ENCODE results near the gene C2orf80.

DNA sequence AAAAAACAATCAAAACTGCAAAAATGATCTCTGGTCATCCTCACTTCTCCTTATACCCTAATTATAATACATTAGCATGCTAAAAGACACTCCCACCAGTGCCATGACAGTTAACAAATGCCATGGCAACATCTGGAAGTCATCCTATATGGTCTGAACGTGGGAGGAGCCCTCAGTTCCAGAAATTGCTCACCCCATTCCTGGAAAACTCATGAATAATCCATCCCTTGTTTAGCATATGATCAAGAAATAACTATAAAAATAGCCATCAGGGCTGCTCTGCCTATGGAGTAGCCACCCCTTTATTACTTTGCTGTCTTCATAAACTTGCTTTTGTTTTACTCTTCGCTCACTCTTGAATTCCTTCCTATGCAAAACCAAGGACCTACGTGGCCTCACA is 5.7 kb upstream of the C2orf80 start:
- TF ChIP-seq, protein P1, sequence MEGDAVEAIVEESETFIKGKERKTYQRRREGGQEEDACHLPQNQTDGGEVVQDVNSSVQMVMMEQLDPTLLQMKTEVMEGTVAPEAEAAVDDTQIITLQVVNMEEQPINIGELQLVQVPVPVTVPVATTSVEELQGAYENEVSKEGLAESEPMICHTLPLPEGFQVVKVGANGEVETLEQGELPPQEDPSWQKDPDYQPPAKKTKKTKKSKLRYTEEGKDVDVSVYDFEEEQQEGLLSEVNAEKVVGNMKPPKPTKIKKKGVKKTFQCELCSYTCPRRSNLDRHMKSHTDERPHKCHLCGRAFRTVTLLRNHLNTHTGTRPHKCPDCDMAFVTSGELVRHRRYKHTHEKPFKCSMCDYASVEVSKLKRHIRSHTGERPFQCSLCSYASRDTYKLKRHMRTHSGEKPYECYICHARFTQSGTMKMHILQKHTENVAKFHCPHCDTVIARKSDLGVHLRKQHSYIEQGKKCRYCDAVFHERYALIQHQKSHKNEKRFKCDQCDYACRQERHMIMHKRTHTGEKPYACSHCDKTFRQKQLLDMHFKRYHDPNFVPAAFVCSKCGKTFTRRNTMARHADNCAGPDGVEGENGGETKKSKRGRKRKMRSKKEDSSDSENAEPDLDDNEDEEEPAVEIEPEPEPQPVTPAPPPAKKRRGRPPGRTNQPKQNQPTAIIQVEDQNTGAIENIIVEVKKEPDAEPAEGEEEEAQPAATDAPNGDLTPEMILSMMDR (IDR thresholded peaks at IDR 0.05): no peak
- TF ChIP-seq EZH2 (IDR thresholded peaks at IDR 0.05): no peak
